Transverse colon (tissue), 4 donors: ENCODE results near the gene FAM169A. TPM values are rescaled to one million over a fixed set of nuclear protein-coding genes. Genes with fewer than 3 reads are reported as not detected.

Experiments used
- DNase-seq: peaks from one replicate; pipeline ENCODE4 v3.0.0-alpha.2; 2019
- H3K27ac ChIP-seq, 4 donors: fragments of 200-600 bp; sonication (generic); 2 replicates each; pipeline ENCODE4 v1.5.1; 2016 to 2018; ENCODE audit warnings: inconsistent platforms in 4 of 4
- H3K27me3 ChIP-seq: fragments of 200-600 bp; sonication (generic); 2 replicates; pipeline ENCODE4 v1.5.1; 2017; ENCODE audit warnings: inconsistent platforms
- H3K36me3 ChIP-seq, 4 donors: fragments of 200-600 bp; sonication (generic); 2 replicates each; pipeline ENCODE4 v1.5.1; 2017 to 2019; ENCODE audit warnings: inconsistent platforms in 4 of 4
- H3K4me1 ChIP-seq, 4 donors: fragments of 200-600 bp; sonication (generic); 2 replicates each; pipeline ENCODE4 v1.5.1; 2017 to 2020; ENCODE audit warnings: inconsistent platforms in 4 of 4
- H3K4me3 ChIP-seq, 4 donors: fragments of 200-600 bp; sonication (generic); 1 replicate in 1 of 4; 2 replicates in 3 of 4; pipeline versions ENCODE4 v1.5.1 to v1.6.1; 2017 to 2019; ENCODE audit warnings: inconsistent platforms in 4 of 4
- H3K9me3 ChIP-seq, 2 donors: fragments of 200-600 bp; sonication (generic); 2 replicates each; pipeline ENCODE4 v1.5.1; 2017 to 2019; ENCODE audit warnings: inconsistent platforms in 2 of 2
- CTCF ChIP-seq, 5 experiments: fragments of 200-600 bp in 3 of 5; fragments of 450-650 bp in 2 of 5; sonication (generic) in 3 of 5; IDR thresholded peaks; 1 replicate in 2 of 5; 2 replicates in 3 of 5; pipeline ENCODE4 v1.5.1; 2016 to 2017; ENCODE audit warnings: antibody characterized with exemption in 5 of 5, inconsistent platforms in 3 of 5, mild to moderate bottlenecking in 2 of 5, moderate library complexity in 1 of 5
- EP300 ChIP-seq: sonication (generic); formaldehyde crosslinking; IDR thresholded peaks from one replicate; pipeline ENCODE4 v1.6.1; 2017; ENCODE audit warnings: antibody characterized with exemption, low read depth
- POLR2A ChIP-seq: fragments of 450-650 bp; IDR thresholded peaks from one replicate; pipeline ENCODE4 v1.6.1; 2016; ENCODE audit warnings: antibody characterized with exemption, mild to moderate bottlenecking, moderate library complexity
- POLR2AphosphoS5 ChIP-seq, 3 donors: sonication (generic); formaldehyde crosslinking; IDR thresholded peaks; one replicate each; pipeline ENCODE4 v1.6.1; 2016; ENCODE audit warnings: antibody characterized with exemption in 3 of 3
- WGBS, 2 donors: methylation state at CpG; one replicate each; pipeline ENCODE4 v1.1.5; 2018; ENCODE audit warnings: low coverage in 1 of 2; 5-methylcytosine and 5-hydroxymethylcytosine counted together
- in situ Hi-C, 4 donors: fragments of 200-750 bp; cut with MboI; loops; one replicate each; pipeline versions ENCODE4 v1.15.0 to v1.15.1; 2017; ENCODE audit warnings: low sequenced_read_pairs in 3 of 4, low pct_ligation_motif_present in 1 of 4, low pct_unique_long_range_greater_than_20kb in 1 of 4
- intact Hi-C: fragments of 100-400 bp; cut with DNase I; formaldehyde crosslinking; loops from one replicate; pipeline ENCODE4 v1.15.1; 2023; ENCODE audit warnings: low total_unique reads
- small RNA-seq, 4 donors: library from RNA; depleted of rRNA; stranded (forward); fragments of <200 nt; gene quantifications; one replicate each; pipeline ENCODE3, GENCODE V24; 2016
- total RNA-seq, 4 donors: library from RNA; depleted of rRNA; stranded (reverse); fragments of >200 nt; gene quantifications; one replicate each; pipeline ENCODE4 v1.1.0, GENCODE V29; 2016

FAM169A gene
- total RNA-seq, 4 donors from 2014 or later: 0.20 to 14.6 (median 2.5) TPM

- no peaks in the 10 kb centered on the region for H3K27me3 ChIP-seq
- in situ Hi-C loops: no loop called here
- no peak overlapping the region for H3K4me3 ChIP-seq
- H3K4me1 ChIP-seq: no peaks in the 10 kb centered on the region
- no peaks in the 10 kb centered on the region for H3K9me3 ChIP-seq
- H3K27ac ChIP-seq: no peak overlapping the region
- intact Hi-C loops: no loop called here
- WGBS, 2 donors: 89 to 94% methylated on average over 6 of the region's 6 CpGs
- TF ChIP-seq POLR2AphosphoS5 (IDR thresholded peaks at IDR 0.05) (no peak), EP300 (no peak), CTCF (IDR thresholded peaks at IDR 0.05) (no peak), POLR2A (no peak)
- peaks cover 0 to 77% (median 27%) of the 10 kb centered on the region in 4 donors for H3K36me3 ChIP-seq
- DNase-seq: no peak
Measured at GRCh38 chr5:74736759-74737158, 129.4 kb downstream of the FAM169A start.

Small RNAs within 50 kb of the gene (small RNA-seq; reads per million reads assigned to genes)
- gene RF00561: 0 reads per million in 4 donors

Other genes with a start within 250 kb of the FAM169A start
- 10 to 100 TPM; 14.9 to 26.9 (median 22.0) TPM for gene ENC1, start 225.7 kb downstream of the FAM169A start, total RNA-seq
- gene HEXB, start 181.2 kb downstream of the FAM169A start, total RNA-seq: 100 to 1,000 TPM; 143 to 235 (median 168) TPM
- gene GFM2, start 99.3 kb downstream of the FAM169A start, total RNA-seq: 10 to 100 TPM; 19.3 to 27.0 (median 24.7) TPM
- 10 to 100 TPM; 24.7 to 88.0 (median 37.4) TPM for gene NSA2, start 99.1 kb downstream of the FAM169A start, total RNA-seq
- 10 to 100 TPM in 1 of 4 donors, 1 to 10 TPM in 3; 1.1 to 12.5 (median 2.7) TPM for gene GCNT4, start 186.2 kb upstream of the FAM169A start, total RNA-seq